ENCODE results near the gene CCDC85B. TPM values are rescaled to one million over a fixed set of nuclear protein-coding genes. Genes with fewer than 3 reads are reported as not detected.
"Not testable (repeated sequence)": the region's sequence is repeated elsewhere in the genome, so short reads cannot be mapped to it uniquely, and the experiment has no call there.

The CCDC85B gene
- total RNA-seq, 1 experiment from 2014 or later, result 14.7 TPM

DNA sequence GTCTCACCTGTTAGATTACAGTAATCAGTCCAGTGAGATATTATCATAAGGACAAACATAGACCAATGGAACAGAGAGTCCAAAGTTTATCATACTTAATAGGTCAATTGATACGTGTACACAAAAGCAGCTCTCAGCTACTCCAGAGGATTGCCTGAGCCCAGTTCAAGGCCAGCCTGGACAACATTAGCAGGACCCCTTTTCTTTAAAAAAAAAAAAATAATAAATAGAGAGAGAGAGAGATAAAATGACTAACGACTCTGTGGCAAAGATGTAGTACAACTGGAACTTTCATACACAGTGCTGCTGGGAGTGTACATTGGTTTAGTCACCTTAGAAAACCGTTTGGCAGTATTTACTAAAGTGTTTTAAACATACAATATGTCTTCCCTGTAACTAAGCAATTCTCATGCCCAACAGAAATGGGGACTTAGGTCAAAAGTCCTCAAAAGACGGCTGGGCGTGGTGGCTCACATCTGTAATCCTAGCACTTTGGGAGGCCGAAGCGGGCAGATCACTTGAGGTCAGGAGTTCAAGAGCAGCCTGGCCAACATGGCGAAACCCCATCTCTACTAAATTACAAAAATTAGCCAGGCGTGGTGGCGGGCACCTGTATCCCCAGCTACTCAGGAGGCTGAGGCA lies 46.1 kb upstream of the CCDC85B start:
- ChIA-PET CTCF (interaction anchor here (0.5 to 2.3 kb wide), 10 partner anchors 13 to 569 kb away, joined by 3 to 19 read pairs (median 4); partner anchors contain the start of genes FIBP and MUS81), POLR2A (interaction anchor here (0.6 to 1.3 kb wide), 6 partner anchors 12 to 228 kb away, joined by 3 to 10 read pairs (median 6); partner anchors contain the start of gene MUS81)
- no peak overlapping the region for H3K4me3 ChIP-seq (ENCODE audit: low read depth, low read length)
- H3K4me3 Mint-ChIP-seq (ENCODE audit: unreplicated experiment), result no peak overlapping the region
- DNase-seq, result no peak
- H3K36me3 ChIP-seq (ENCODE audit: control insufficient read depth, insufficient read depth, low read length), result no peaks in the 10 kb centered on the region
- H3K27ac Mint-ChIP-seq (ENCODE audit: unreplicated experiment), result peak overlapping the region; percentile 45
- H3K9me3 ChIP-seq, result no peaks in the 10 kb centered on the region
- peaks cover 15% of the 10 kb centered on the region for H3K4me1 Mint-ChIP-seq (ENCODE audit: low read depth, unreplicated experiment)
- no TSS peak for BruUV-seq (replicated peaks)
- no peaks in the 10 kb centered on the region for H3K27me3 ChIP-seq (replicated peaks; ENCODE audit: control insufficient read depth, insufficient read depth, low read length)
- peaks cover 24% of the 10 kb centered on the region for H3K4me1 ChIP-seq
- H3K9me3 Mint-ChIP-seq (ENCODE audit: unreplicated experiment), result no peaks in the 10 kb centered on the region
- TF ChIP-seq, protein P1, sequence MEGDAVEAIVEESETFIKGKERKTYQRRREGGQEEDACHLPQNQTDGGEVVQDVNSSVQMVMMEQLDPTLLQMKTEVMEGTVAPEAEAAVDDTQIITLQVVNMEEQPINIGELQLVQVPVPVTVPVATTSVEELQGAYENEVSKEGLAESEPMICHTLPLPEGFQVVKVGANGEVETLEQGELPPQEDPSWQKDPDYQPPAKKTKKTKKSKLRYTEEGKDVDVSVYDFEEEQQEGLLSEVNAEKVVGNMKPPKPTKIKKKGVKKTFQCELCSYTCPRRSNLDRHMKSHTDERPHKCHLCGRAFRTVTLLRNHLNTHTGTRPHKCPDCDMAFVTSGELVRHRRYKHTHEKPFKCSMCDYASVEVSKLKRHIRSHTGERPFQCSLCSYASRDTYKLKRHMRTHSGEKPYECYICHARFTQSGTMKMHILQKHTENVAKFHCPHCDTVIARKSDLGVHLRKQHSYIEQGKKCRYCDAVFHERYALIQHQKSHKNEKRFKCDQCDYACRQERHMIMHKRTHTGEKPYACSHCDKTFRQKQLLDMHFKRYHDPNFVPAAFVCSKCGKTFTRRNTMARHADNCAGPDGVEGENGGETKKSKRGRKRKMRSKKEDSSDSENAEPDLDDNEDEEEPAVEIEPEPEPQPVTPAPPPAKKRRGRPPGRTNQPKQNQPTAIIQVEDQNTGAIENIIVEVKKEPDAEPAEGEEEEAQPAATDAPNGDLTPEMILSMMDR (IDR thresholded peaks at IDR 0.05; ENCODE audit: insufficient read depth in 1 of 2, low read depth in 1 of 2, low read length in 1 of 2, severe bottlenecking in 1 of 2, unreplicated experiment in 1 of 2), result no peak
- intact Hi-C loops (cut with micrococcal nuclease; ENCODE audit: unreplicated experiment), result no loop called here
- H3K36me3 Mint-ChIP-seq (ENCODE audit: insufficient read depth, unreplicated experiment), result peaks cover 20% of the 10 kb centered on the region
- no peaks in the 10 kb centered on the region for H3K27me3 Mint-ChIP-seq (ENCODE audit: insufficient read depth, unreplicated experiment)

DNA sequence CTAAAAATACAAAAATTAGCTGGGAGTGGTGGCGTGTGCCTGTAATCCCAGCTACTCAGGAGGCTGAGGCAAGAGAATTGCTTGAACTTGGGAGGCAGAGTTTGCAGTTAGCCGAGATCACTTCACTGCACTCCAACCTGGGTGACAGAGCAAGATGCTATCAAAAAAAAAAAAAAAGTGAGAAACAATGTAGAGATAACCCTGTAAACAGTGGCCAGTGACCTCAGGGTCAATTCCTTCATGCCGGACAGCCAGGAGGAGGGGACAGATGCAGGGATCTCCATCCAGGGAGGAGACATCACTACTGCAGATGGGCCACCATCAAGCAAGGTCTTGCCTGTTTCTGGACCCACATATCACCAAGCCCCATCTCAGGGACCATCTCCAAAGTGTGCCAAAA lies 42.7 kb upstream of the CCDC85B start:
- peaks cover 49% of the 10 kb centered on the region for H3K36me3 Mint-ChIP-seq (ENCODE audit: insufficient read depth, unreplicated experiment)
- peaks cover 20% of the 10 kb centered on the region for H3K4me1 Mint-ChIP-seq (ENCODE audit: low read depth, unreplicated experiment)
- CTCF ChIA-PET, result interaction anchor here (0.6 kb wide), 1 partner anchor 20 kb away, joined by 4 read pairs; no protein-coding TSS in a partner anchor
- H3K4me3 ChIP-seq (ENCODE audit: low read depth, low read length), result no peak overlapping the region
- H3K4me1 ChIP-seq, result peaks cover 37% of the 10 kb centered on the region
- DNase-seq, result no peak
- H3K36me3 ChIP-seq (ENCODE audit: control insufficient read depth, insufficient read depth, low read length), result 0 out of 2 replicates have a peak, but pooled peaks cover 2% of the 10 kb centered on the region
- 0 out of 2 replicates have a peak, but pooled peaks cover 3% of the 10 kb centered on the region for H3K9me3 ChIP-seq
- H3K27me3 Mint-ChIP-seq (ENCODE audit: insufficient read depth, unreplicated experiment), result no peaks in the 10 kb centered on the region
- no peak overlapping the region for H3K27ac Mint-ChIP-seq (ENCODE audit: unreplicated experiment)
- BruUV-seq (replicated peaks), result no TSS peak
- TF ChIP-seq, protein P1 (IDR thresholded peaks at IDR 0.05; ENCODE audit: insufficient read depth in 1 of 2, low read depth in 1 of 2, low read length in 1 of 2, severe bottlenecking in 1 of 2, unreplicated experiment in 1 of 2), result no peak
- no peak overlapping the region for H3K4me3 Mint-ChIP-seq (ENCODE audit: unreplicated experiment)
- intact Hi-C loops (cut with micrococcal nuclease; ENCODE audit: unreplicated experiment), result no loop called here
- POLR2A ChIA-PET, result no interaction called here
- H3K9me3 Mint-ChIP-seq (ENCODE audit: unreplicated experiment), result no peaks in the 10 kb centered on the region
- no peaks in the 10 kb centered on the region for H3K27me3 ChIP-seq (replicated peaks; ENCODE audit: control insufficient read depth, insufficient read depth, low read length)

DNA sequence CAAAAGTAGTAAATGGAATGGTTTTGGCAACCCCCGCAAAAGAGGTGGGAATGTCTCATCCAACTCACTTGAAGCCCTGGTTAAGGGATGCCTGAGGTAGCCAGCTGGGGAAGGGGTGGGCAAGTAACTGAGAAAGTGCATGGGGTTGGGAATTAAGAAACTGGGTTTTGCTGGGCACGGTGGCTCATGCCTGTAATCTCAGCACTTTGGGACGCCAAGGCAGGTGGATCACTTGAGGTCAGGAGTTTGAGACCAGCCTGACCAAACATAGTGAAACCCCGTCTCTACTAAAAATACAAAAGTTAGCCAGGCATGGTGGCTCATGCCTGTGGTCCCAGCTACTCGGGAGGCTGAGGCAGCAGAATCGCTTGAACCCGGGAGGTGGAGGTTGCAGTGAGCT lies 41.8 kb upstream of the CCDC85B start:
- DNase-seq; BruUV-seq (replicated peaks); H3K36me3 ChIP-seq (ENCODE audit: control insufficient read depth, insufficient read depth, low read length); H3K9me3 ChIP-seq; H3K4me3 Mint-ChIP-seq (ENCODE audit: unreplicated experiment); H3K27ac Mint-ChIP-seq (ENCODE audit: unreplicated experiment); intact Hi-C loops (cut with micrococcal nuclease; ENCODE audit: unreplicated experiment); H3K27me3 ChIP-seq (replicated peaks; ENCODE audit: control insufficient read depth, insufficient read depth, low read length); H3K4me3 ChIP-seq (ENCODE audit: low read depth, low read length); H3K27me3 Mint-ChIP-seq (ENCODE audit: insufficient read depth, unreplicated experiment); H3K9me3 Mint-ChIP-seq (ENCODE audit: unreplicated experiment): not testable (repeated sequence)
- H3K4me1 Mint-ChIP-seq (ENCODE audit: low read depth, unreplicated experiment), result peaks cover 20% of the 10 kb centered on the region
- ChIA-PET POLR2A (interaction anchor here (0.6 to 1.8 kb wide), 3 partner anchors 9 to 274 kb away, joined by 4 to 10 read pairs (median 6); partner anchors contain the start of gene CFL1), CTCF (interaction anchor here (1.2 to 2.9 kb wide), 3 partner anchors 11 to 154 kb away, joined by 3 to 16 read pairs (median 8); partner anchors contain the start of genes BANF1, CCDC85B, EIF1AD and MUS81)
- H3K36me3 Mint-ChIP-seq (ENCODE audit: insufficient read depth, unreplicated experiment), result peaks cover 55% of the 10 kb centered on the region
- peaks cover 31% of the 10 kb centered on the region for H3K4me1 ChIP-seq

Data from Caco-2 (cell line).